Loucy (cell line): Measurements from ENCODE around the gene WDR31.
A peak's percentile ranks its signal among the peaks of the same experiment; 100 is the strongest.

ENCODE experiments used
- H2AFZ ChIP-seq: fragments of 200-600 bp; sonication (generic); 2 replicates; pipeline ENCODE4 v1.6.0; 2016; ENCODE audit warnings: antibody characterized with exemption, mild to moderate bottlenecking, low read length, moderate library complexity
- H3F3A ChIP-seq: fragments of 200-600 bp; 2 replicates; pipeline ENCODE4 v1.6.0; 2016; ENCODE audit warnings: antibody characterized with exemption, low read depth, mild to moderate bottlenecking
- H3K27me3 ChIP-seq: fragments of 200-600 bp; sonication (generic); 2 replicates; pipeline ENCODE4 v1.6.1; 2014; ENCODE audit warnings: low read length, mild to moderate bottlenecking; ENCODE audit not compliant: insufficient read depth, poor library complexity, severe bottlenecking
- H3K36me3 ChIP-seq: fragments of 200-600 bp; sonication (generic); 2 replicates; pipeline ENCODE4 v1.6.1; 2016; ENCODE audit warnings: low read length; ENCODE audit not compliant: insufficient read depth
- H3K4me1 ChIP-seq: fragments of 200-600 bp; sonication (generic); 2 replicates; pipeline ENCODE4 v1.5.1; 2014; ENCODE audit warnings: low read length, mild to moderate bottlenecking; ENCODE audit not compliant: insufficient read depth, poor library complexity, severe bottlenecking
- H3K4me2 ChIP-seq: fragments of 200-600 bp; sonication (generic); 2 replicates; pipeline ENCODE4 v1.6.0; 2014; ENCODE audit warnings: antibody characterized with exemption, low read length, low read depth, mild to moderate bottlenecking; ENCODE audit not compliant: poor library complexity, severe bottlenecking
- H3K4me3 ChIP-seq: fragments of 200-600 bp; sonication (generic); 2 replicates; pipeline ENCODE4 v1.5.1; 2014; ENCODE audit warnings: low read length, mild to moderate bottlenecking, mixed read lengths; ENCODE audit not compliant: poor library complexity, severe bottlenecking
- H3K79me2 ChIP-seq: fragments of 200-600 bp; sonication (generic); 2 replicates; pipeline ENCODE4 v1.6.1; 2014; ENCODE audit warnings: low read length; ENCODE audit not compliant: insufficient read depth
- H3K9ac ChIP-seq: fragments of 200-600 bp; sonication (generic); 2 replicates; pipeline ENCODE4 v1.6.0; 2014; ENCODE audit warnings: mild to moderate bottlenecking, low read depth, low read length, moderate library complexity; ENCODE audit not compliant: poor library complexity, severe bottlenecking
- H3K9me2 ChIP-seq: fragments of 200-600 bp; sonication (generic); replicated peaks from 2 replicates; pipeline ENCODE4 v1.6.1; 2016; ENCODE audit warnings: low read depth, low read length, mixed read lengths
- H3K9me3 ChIP-seq: fragments of 200-600 bp; sonication (generic); 2 replicates; pipeline ENCODE4 v1.6.1; 2014; ENCODE audit warnings: mild to moderate bottlenecking, antibody characterized with exemption, low read length, low read depth; ENCODE audit not compliant: insufficient read depth
- H4K20me1 ChIP-seq: fragments of 200-600 bp; sonication (generic); 2 replicates; pipeline ENCODE4 v1.6.0; 2014; ENCODE audit warnings: antibody characterized with exemption, low read length, mild to moderate bottlenecking; ENCODE audit not compliant: insufficient read depth, poor library complexity, severe bottlenecking
- EZH2phosphoT487 ChIP-seq: fragments of 200-600 bp; IDR thresholded peaks from 2 replicates; pipeline ENCODE4 v1.6.1; 2018; ENCODE audit warnings: antibody characterized with exemption, mild to moderate bottlenecking, moderate library complexity, borderline replicate concordance
- TF ChIP-seq, protein P1 (sequence below): fragments of 200-600 bp; sonication (generic); conservative IDR thresholded peaks from 2 replicates; pipeline ENCODE4 v1.5.1; 2014; ENCODE audit warnings: mild to moderate bottlenecking, antibody characterized with exemption, low read length

WDR31 gene

DNA sequence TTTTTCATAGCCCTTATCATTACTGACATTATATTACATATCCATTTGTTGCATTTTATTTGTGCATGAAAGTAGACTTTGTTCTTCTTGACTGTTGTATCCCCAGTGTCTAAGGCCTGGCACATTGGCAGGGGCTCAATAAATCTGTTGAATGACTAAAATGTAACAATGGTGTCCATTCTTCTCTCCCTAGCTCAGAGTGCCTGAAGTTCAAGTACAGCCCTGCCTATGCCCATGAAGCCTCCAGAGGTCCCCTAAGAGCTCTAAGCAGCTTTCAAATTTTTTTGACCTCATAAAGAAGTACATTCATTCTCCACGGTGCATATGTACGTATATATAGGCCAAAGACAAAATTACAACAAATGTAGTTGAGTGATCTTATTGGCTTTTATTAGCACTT is 5.1 kb upstream of the WDR31 start:
- peaks cover 2% of the 10 kb centered on the region; the same call in 1 of the 2 replicates for H3F3A ChIP-seq
- H3K9ac ChIP-seq: no peak overlapping the region
- TF ChIP-seq, protein P1, sequence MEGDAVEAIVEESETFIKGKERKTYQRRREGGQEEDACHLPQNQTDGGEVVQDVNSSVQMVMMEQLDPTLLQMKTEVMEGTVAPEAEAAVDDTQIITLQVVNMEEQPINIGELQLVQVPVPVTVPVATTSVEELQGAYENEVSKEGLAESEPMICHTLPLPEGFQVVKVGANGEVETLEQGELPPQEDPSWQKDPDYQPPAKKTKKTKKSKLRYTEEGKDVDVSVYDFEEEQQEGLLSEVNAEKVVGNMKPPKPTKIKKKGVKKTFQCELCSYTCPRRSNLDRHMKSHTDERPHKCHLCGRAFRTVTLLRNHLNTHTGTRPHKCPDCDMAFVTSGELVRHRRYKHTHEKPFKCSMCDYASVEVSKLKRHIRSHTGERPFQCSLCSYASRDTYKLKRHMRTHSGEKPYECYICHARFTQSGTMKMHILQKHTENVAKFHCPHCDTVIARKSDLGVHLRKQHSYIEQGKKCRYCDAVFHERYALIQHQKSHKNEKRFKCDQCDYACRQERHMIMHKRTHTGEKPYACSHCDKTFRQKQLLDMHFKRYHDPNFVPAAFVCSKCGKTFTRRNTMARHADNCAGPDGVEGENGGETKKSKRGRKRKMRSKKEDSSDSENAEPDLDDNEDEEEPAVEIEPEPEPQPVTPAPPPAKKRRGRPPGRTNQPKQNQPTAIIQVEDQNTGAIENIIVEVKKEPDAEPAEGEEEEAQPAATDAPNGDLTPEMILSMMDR: no peak
- no peaks in the 10 kb centered on the region for H3K79me2 ChIP-seq
- no peaks in the 10 kb centered on the region for H3K27me3 ChIP-seq
- no peaks in the 10 kb centered on the region for H3K36me3 ChIP-seq
- no peak overlapping the region; the same call in 1 of the 2 replicates for H2AFZ ChIP-seq
- H4K20me1 ChIP-seq: no peaks in the 10 kb centered on the region
- H3K4me3 ChIP-seq: no peak overlapping the region
- peaks cover 35% of the 10 kb centered on the region for H3K4me1 ChIP-seq
- H3K4me2 ChIP-seq: no peak overlapping the region
- no peaks in the 10 kb centered on the region for H3K9me3 ChIP-seq
- no peaks in the 10 kb centered on the region for H3K9me2 ChIP-seq

- H3K4me1 ChIP-seq: peaks cover 40% of the 10 kb centered on the region
- H3K9me2 ChIP-seq: no peaks in the 10 kb centered on the region
- H3K79me2 ChIP-seq: no peaks in the 10 kb centered on the region
- no peaks in the 10 kb centered on the region for H3K27me3 ChIP-seq
- peak overlapping the region; percentile 56 for H2AFZ ChIP-seq
- H4K20me1 ChIP-seq: no peaks in the 10 kb centered on the region
- peak overlapping the region; percentile 41 for H3K4me3 ChIP-seq
- 0 out of 2 replicates have a peak, but pooled peaks cover under 1% of the 10 kb centered on the region for H3F3A ChIP-seq
- peak overlapping the region; percentile 72 for H3K9ac ChIP-seq
- no peaks in the 10 kb centered on the region for H3K36me3 ChIP-seq
- H3K9me3 ChIP-seq: no peaks in the 10 kb centered on the region
- TF ChIP-seq, protein P1: no peak
- TF ChIP-seq EZH2phosphoT487: no peak
- H3K4me2 ChIP-seq: peak overlapping the region; percentile 69
Observed at GRCh38 chr9:113343732-113344231, 3.7 kb upstream of the WDR31 start.

- no peaks in the 10 kb centered on the region for H3K27me3 ChIP-seq
- H3K4me1 ChIP-seq: peaks cover 32% of the 10 kb centered on the region
- H3K36me3 ChIP-seq: no peaks in the 10 kb centered on the region
- H3K9me3 ChIP-seq: no peaks in the 10 kb centered on the region
- no peaks in the 10 kb centered on the region for H4K20me1 ChIP-seq
- H3K79me2 ChIP-seq: no peaks in the 10 kb centered on the region
- no peak overlapping the region for H2AFZ ChIP-seq
- TF ChIP-seq, protein P1: no peak
- no peak for TF ChIP-seq EZH2phosphoT487
- H3F3A ChIP-seq: no peaks in the 10 kb centered on the region
- H3K4me2 ChIP-seq: no peak overlapping the region
- no peak overlapping the region for H3K4me3 ChIP-seq
- no peaks in the 10 kb centered on the region for H3K9me2 ChIP-seq
- no peak overlapping the region for H3K9ac ChIP-seq
Observed at GRCh38 chr9:113341712-113342410, 1.8 kb upstream of the WDR31 start.
